Activated B cell treated with CpG ODN at 0.5 μM for 24 hours (primary cell): ENCODE measurements around the gene CEP72. TPM values are rescaled to one million over a fixed set of nuclear protein-coding genes. Genes with fewer than 3 reads are reported as not detected.

Experiments used
- ATAC-seq: fragments of 200-7000 bp; cut with Tn5 transposase; one replicate; pipeline ENCODE4 v1.10.0; 2021; ENCODE audit warnings: low read depth, mild to moderate bottlenecking, moderate library complexity
- CTCF ChIA-PET: fragments of 350-600 bp; sonication (Branson Sonifier 250); formaldehyde crosslinking; loops from one replicate; lab custom pipeline; 2021; ENCODE audit warnings: antibody characterized with exemption; lab: Charles Lee
- POLR2A ChIA-PET: fragments of 350-600 bp; sonication (Branson Sonifier 250); formaldehyde crosslinking; loops from one replicate; lab custom pipeline; 2021; ENCODE audit warnings: antibody characterized with exemption; lab: Charles Lee
- DNase-seq: peaks from one replicate; pipeline ENCODE4 v3.0.0; 2022
- H3K27ac Mint-ChIP-seq: one replicate; pipeline ENCODE4 v1.8.0; 2020; ENCODE audit warnings: mixed read lengths
- H3K27me3 Mint-ChIP-seq: one replicate; pipeline ENCODE4 v1.8.0; 2021; ENCODE audit warnings: mixed read lengths
- H3K36me3 Mint-ChIP-seq: one replicate; pipeline ENCODE4 v1.8.0; 2021; ENCODE audit warnings: low read depth, mixed read lengths
- H3K4me1 Mint-ChIP-seq: one replicate; pipeline ENCODE4 v1.8.0; 2021; ENCODE audit warnings: mixed read lengths
- H3K4me3 Mint-ChIP-seq: one replicate; pipeline ENCODE4 v1.8.0; 2020; ENCODE audit warnings: mild to moderate bottlenecking, mixed read lengths
- H3K9me3 Mint-ChIP-seq: one replicate; pipeline ENCODE4 v1.8.0; 2020; ENCODE audit warnings: mixed read lengths
- CTCF ChIP-seq: fragments of 200-600 bp; IDR thresholded peaks from one replicate; pipeline ENCODE4 v1.8.0; 2022; ENCODE audit warnings: antibody characterized with exemption, mild to moderate bottlenecking
- intact Hi-C: fragments of 100-400 bp; cut with micrococcal nuclease; formaldehyde crosslinking; loops from one replicate; pipeline ENCODE4 v1.15.1; 2024
- total RNA-seq: library from RNA; stranded (reverse); gene quantifications from 2 replicates; pipeline ENCODE4 v1.2.3, GENCODE V29; 2022

CEP72 gene
- total RNA-seq, 1 donor from 2014 or later: 17.4 TPM

DNA sequence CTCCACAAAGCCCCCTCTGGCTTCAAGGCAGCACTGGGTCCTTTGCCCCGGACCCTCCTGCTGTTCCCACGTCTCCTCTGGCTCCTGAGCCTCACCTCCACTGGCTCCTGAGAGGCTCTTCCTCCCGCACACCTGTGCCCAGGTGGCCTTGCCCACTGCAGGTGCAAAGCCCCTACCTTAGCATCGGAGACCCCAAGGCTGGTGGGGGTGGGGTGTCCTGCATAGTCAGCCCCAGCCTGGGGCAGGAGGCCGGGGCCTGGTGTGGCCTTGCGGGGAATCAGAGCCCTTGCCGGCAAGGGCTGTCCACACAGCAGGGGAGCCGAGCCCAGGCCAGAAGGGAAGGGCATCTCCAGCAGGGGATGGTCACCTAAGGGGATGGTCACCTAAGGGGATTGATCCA lies 41.3 kb upstream of the CEP72 start:
- ChIA-PET CTCF (no interaction called here), POLR2A (no interaction called here)
- Mint-ChIP-seq H3K4me1 (peaks cover 5% of the 10 kb centered on the region), H3K4me3 (no peak overlapping the region), H3K27ac (no peak overlapping the region), H3K27me3 (peaks cover 24% of the 10 kb centered on the region), H3K36me3 (no peaks in the 10 kb centered on the region), H3K9me3 (peaks cover 12% of the 10 kb centered on the region)
- intact Hi-C loops: no loop called here
- no peak for DNase-seq
- ATAC-seq: no peak
- TF ChIP-seq CTCF: no peak

DNA sequence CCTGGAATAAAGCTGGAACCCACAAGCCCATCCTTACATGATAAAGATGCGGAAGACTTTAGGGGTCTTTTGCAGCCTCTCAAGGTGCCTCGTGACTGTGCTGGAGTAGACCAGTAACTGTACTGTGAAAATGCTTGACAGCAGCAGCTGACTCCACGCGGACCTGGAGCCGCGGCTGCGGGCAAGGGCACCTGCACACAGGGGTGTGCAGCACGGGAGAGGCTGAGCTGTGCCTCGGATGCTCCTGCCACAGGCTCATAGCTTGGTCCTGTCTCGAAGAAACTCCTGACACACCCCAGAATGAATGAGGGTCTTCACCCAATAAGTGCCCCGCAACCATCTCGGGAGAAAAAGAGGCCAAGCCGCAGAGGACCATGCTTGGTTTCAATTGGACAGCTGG lies 40.3 kb upstream of the CEP72 start:
- ChIA-PET POLR2A (no interaction called here), CTCF (no interaction called here)
- Mint-ChIP-seq H3K36me3 (peaks cover 3% of the 10 kb centered on the region), H3K9me3 (peaks cover 18% of the 10 kb centered on the region), H3K27ac (no peak overlapping the region), H3K4me3 (no peak overlapping the region), H3K27me3 (peaks cover 23% of the 10 kb centered on the region), H3K4me1 (peaks cover 5% of the 10 kb centered on the region)
- no peak for ATAC-seq
- intact Hi-C loops: no loop called here
- no peak for TF ChIP-seq CTCF
- no peak for DNase-seq

GRCh38 chr5:572398-573019 lies 39.6 kb upstream of the CEP72 start:
- peaks cover 19% of the 10 kb centered on the region for H3K9me3 Mint-ChIP-seq
- intact Hi-C loops: no loop called here
- peaks cover 5% of the 10 kb centered on the region for H3K4me1 Mint-ChIP-seq
- no peak for TF ChIP-seq CTCF
- CTCF ChIA-PET: no interaction called here
- H3K27ac Mint-ChIP-seq: no peak overlapping the region
- POLR2A ChIA-PET: no interaction called here
- DNase-seq (no peak), ATAC-seq (no peak)
- peaks cover 16% of the 10 kb centered on the region for H3K27me3 Mint-ChIP-seq
- peaks cover 3% of the 10 kb centered on the region for H3K36me3 Mint-ChIP-seq
- H3K4me3 Mint-ChIP-seq: no peak overlapping the region

DNA sequence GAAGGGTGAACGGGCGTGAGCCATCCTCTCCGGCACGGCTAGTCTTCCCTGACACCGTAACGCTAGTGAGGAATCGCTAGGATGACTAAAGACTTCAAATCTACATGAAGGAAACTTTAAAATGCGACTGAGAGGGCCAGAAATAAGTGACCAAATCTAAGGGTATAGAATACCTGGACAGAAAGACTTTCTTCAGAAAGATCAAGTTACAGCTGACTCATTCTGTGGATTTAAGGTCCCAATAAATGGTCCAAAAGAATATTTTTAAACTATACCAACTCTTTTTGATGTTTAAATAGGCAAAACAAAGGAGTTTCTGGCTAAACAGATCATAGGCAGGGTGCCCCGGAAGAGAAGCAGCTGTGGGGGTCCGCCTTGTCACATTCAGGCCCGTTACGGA lies 38.9 kb upstream of the CEP72 start:
- H3K36me3 Mint-ChIP-seq: peaks cover 3% of the 10 kb centered on the region
- TF ChIP-seq CTCF: no peak
- ChIA-PET POLR2A (no interaction called here), CTCF (no interaction called here)
- intact Hi-C loops: no loop called here
- DNase-seq (no peak), ATAC-seq (no peak)
- no peak overlapping the region for H3K4me3 Mint-ChIP-seq
- peaks cover 5% of the 10 kb centered on the region for H3K4me1 Mint-ChIP-seq
- peaks cover 15% of the 10 kb centered on the region for H3K27me3 Mint-ChIP-seq
- H3K9me3 Mint-ChIP-seq: peaks cover 25% of the 10 kb centered on the region
- no peak overlapping the region for H3K27ac Mint-ChIP-seq

- POLR2A ChIA-PET: no interaction called here
- CTCF ChIA-PET: no interaction called here
Measured at GRCh38 chr5:573976-574375, 38.2 kb upstream of the CEP72 start.

More at GRCh38 chr5:573976-574375, 38.2 kb upstream of the CEP72 start:
- peaks cover 13% of the 10 kb centered on the region for H3K27me3 Mint-ChIP-seq
- H3K4me1 Mint-ChIP-seq: peaks cover 5% of the 10 kb centered on the region
- ATAC-seq: no peak
- intact Hi-C loops: no loop called here
- no peak overlapping the region for H3K4me3 Mint-ChIP-seq
- H3K27ac Mint-ChIP-seq: no peak overlapping the region
- peaks cover 28% of the 10 kb centered on the region for H3K9me3 Mint-ChIP-seq
- no peak for TF ChIP-seq CTCF
- H3K36me3 Mint-ChIP-seq: peaks cover 3% of the 10 kb centered on the region
- DNase-seq: no peak
